ENCODE data around the gene KLHL29.

DNA sequence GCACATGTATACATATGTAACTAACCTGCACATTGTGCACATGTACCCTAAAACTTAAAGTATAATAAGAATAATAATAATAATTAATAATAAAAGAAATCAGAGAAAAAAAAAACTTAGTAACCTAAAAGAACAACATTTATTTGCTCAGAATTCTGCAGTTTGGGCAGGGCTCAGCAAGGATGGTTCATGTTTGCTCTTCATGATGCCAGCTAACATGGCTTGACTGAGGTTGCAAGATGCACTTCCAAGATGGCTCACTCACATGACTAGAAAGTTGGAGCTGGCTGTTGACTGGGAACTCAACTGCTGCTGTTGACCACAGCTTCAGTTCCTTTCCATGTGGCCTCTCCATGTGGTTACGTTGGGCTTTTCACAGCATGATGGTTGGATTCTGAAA, 56.4 kb downstream of the KLHL29 start:
- TF ChIP-seq, protein P1, sequence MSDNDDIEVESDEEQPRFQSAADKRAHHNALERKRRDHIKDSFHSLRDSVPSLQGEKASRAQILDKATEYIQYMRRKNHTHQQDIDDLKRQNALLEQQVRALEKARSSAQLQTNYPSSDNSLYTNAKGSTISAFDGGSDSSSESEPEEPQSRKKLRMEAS (IDR thresholded peaks at IDR 0.05), result no peak
- TF ChIP-seq FOXM1 (IDR thresholded peaks at IDR 0.05; ENCODE audit: borderline replicate concordance, low read depth) (no peak), RAD21 (IDR thresholded peaks at IDR 0.05; ENCODE audit: low read depth) (no peak), EP300 (IDR thresholded peaks at IDR 0.05; ENCODE audit: borderline replicate concordance) (no peak), CEBPB (IDR thresholded peaks at IDR 0.05) (no peak), TAF1 (IDR thresholded peaks at IDR 0.05; ENCODE audit: low read depth) (no peak), CREB1 (IDR thresholded peaks at IDR 0.05; ENCODE audit: low read depth) (no peak), TEAD4 (IDR thresholded peaks at IDR 0.05) (no peak), YY1 (IDR thresholded peaks at IDR 0.05; ENCODE audit: low read depth) (no peak), ZBTB7A (IDR thresholded peaks at IDR 0.05; ENCODE audit: low read depth) (no peak), NFIC (IDR thresholded peaks at IDR 0.05) (no peak), EGR1 (IDR thresholded peaks at IDR 0.05) (no peak)
- TF ChIP-seq, protein P2, sequence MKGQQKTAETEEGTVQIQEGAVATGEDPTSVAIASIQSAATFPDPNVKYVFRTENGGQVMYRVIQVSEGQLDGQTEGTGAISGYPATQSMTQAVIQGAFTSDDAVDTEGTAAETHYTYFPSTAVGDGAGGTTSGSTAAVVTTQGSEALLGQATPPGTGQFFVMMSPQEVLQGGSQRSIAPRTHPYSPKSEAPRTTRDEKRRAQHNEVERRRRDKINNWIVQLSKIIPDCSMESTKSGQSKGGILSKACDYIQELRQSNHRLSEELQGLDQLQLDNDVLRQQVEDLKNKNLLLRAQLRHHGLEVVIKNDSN (IDR thresholded peaks at IDR 0.05), result no peak
- TF ChIP-seq, protein P3, sequence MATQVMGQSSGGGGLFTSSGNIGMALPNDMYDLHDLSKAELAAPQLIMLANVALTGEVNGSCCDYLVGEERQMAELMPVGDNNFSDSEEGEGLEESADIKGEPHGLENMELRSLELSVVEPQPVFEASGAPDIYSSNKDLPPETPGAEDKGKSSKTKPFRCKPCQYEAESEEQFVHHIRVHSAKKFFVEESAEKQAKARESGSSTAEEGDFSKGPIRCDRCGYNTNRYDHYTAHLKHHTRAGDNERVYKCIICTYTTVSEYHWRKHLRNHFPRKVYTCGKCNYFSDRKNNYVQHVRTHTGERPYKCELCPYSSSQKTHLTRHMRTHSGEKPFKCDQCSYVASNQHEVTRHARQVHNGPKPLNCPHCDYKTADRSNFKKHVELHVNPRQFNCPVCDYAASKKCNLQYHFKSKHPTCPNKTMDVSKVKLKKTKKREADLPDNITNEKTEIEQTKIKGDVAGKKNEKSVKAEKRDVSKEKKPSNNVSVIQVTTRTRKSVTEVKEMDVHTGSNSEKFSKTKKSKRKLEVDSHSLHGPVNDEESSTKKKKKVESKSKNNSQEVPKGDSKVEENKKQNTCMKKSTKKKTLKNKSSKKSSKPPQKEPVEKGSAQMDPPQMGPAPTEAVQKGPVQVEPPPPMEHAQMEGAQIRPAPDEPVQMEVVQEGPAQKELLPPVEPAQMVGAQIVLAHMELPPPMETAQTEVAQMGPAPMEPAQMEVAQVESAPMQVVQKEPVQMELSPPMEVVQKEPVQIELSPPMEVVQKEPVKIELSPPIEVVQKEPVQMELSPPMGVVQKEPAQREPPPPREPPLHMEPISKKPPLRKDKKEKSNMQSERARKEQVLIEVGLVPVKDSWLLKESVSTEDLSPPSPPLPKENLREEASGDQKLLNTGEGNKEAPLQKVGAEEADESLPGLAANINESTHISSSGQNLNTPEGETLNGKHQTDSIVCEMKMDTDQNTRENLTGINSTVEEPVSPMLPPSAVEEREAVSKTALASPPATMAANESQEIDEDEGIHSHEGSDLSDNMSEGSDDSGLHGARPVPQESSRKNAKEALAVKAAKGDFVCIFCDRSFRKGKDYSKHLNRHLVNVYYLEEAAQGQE (IDR thresholded peaks at IDR 0.05; ENCODE audit: low read depth), result no peak

Data from Ishikawa (cell line).